Measurements from ENCODE around the gene RARRES2. TPM values are rescaled to one million over a fixed set of nuclear protein-coding genes. Genes with fewer than 3 reads are reported as not detected.

RARRES2 gene
- polyA plus RNA-seq, 2 of the 4 experiments (the other 2 are of a cell fraction), result not detected

GRCh38 chr7:150335774-150336112, 5.7 kb downstream of the RARRES2 start:
- CTCF ChIA-PET, result interaction anchor here (0.8 kb wide), 1 partner anchor 20 kb away, joined by 3 read pairs; no protein-coding TSS in a partner anchor
- Histone ChIP-seq H3K4me2 (no peak overlapping the region), H3K27ac (no peak overlapping the region), H3K4me1 (no peaks in the 10 kb centered on the region), H3K9me3 (no peaks in the 10 kb centered on the region), H3K4me3 (no peak overlapping the region)
- TF ChIP-seq POLR2AphosphoS2 (conservative IDR thresholded peaks at IDR 0.05; ENCODE audit: low read length) (no peak), KDM1A (IDR thresholded peaks at IDR 0.05; ENCODE audit: low read depth) (no peak), EHF (CRISPR knock-in tag; IDR thresholded peaks at IDR 0.05) (no peak), CHD2 (IDR thresholded peaks at IDR 0.05; ENCODE audit: low read length, partially characterized antibody) (no peak)
- 67% methylated on average over 6 of the region's 6 CpGs for WGBS (ENCODE audit: missing lambda C conversion rate)
- ATAC-seq (no peak), FAIRE-seq (no peak), DNase-seq (ENCODE audit: low read depth in 1 of 2, low spot score in 1 of 2) (no peak)
- POLR2A ChIA-PET, result no interaction called here

GRCh38 chr7:150335108-150335773, 6.2 kb downstream of the RARRES2 start:
- no peak overlapping the region for H3K27ac ChIP-seq
- TF ChIP-seq JUN (IDR thresholded peaks at IDR 0.05) (no peak), USF2 (IDR thresholded peaks at IDR 0.05) (no peak), CEBPB (IDR thresholded peaks at IDR 0.05) (no peak), JUNB (IDR thresholded peaks at IDR 0.05) (no peak), POLR2A (IDR thresholded peaks at IDR 0.05; ENCODE audit: low read length) (no peak), MAFK (IDR thresholded peaks at IDR 0.05; ENCODE audit: partially characterized antibody) (no peak)
- H3K4me2 ChIP-seq, result no peak overlapping the region
- ATAC-seq, result no peak
- WGBS (ENCODE audit: missing lambda C conversion rate), result 71% methylated on average over 7 of the region's 7 CpGs
- ChIA-PET POLR2A (no interaction called here), CTCF (interaction anchor here (0.8 to 0.9 kb wide), 2 partner anchors 10 to 20 kb away, joined by 3 read pairs; no protein-coding TSS in a partner anchor)
- DNase-seq (ENCODE audit: low read depth in 1 of 2, low spot score in 1 of 2), result no peak
- no peaks in the 10 kb centered on the region for H3K9me3 ChIP-seq
- no peak overlapping the region for H3K4me3 ChIP-seq
- no peaks in the 10 kb centered on the region for H3K4me1 ChIP-seq
- FAIRE-seq, result no peak

GRCh38 chr7:150334108-150334507, 7.3 kb downstream of the RARRES2 start:
- POLR2A ChIA-PET, result no interaction called here
- CTCF ChIA-PET, result interaction anchor here (0.9 kb wide), 1 partner anchor 564 kb away, joined by 4 read pairs; no protein-coding TSS in a partner anchor
- no peak for FAIRE-seq
- Histone ChIP-seq H3K4me1 (no peaks in the 10 kb centered on the region), H3K4me2 (no peak overlapping the region), H3K4me3 (no peak overlapping the region), H3K9me3 (no peaks in the 10 kb centered on the region), H3K27ac (no peak overlapping the region)
- DNase-seq (ENCODE audit: low read depth in 1 of 2, low spot score in 1 of 2), result no peak
- TF ChIP-seq MAX (IDR thresholded peaks at IDR 0.05), result no peak
- TF ChIP-seq ESRRA (IDR thresholded peaks at IDR 0.05; ENCODE audit: borderline replicate concordance, low read length), result no peak
- no peak for TF ChIP-seq JUNB (IDR thresholded peaks at IDR 0.05)
- no peak for TF ChIP-seq CBX8 (IDR thresholded peaks at IDR 0.05)
- no peak for TF ChIP-seq FOSL2 (IDR thresholded peaks at IDR 0.05)
- no peak for TF ChIP-seq FOSL2 (CRISPR knock-in tag; IDR thresholded peaks at IDR 0.05)
- no peak for TF ChIP-seq RAD21 (conservative IDR thresholded peaks at IDR 0.05 in 1 of 2, IDR thresholded peaks at IDR 0.05 in 1 of 2)
- no peak for TF ChIP-seq NFE2L2 (conservative IDR thresholded peaks at IDR 0.05; ENCODE audit: low read length)
- WGBS (ENCODE audit: missing lambda C conversion rate), result 44% methylated on average over 8 of the region's 8 CpGs
- no peak for ATAC-seq

GRCh38 chr7:150333659-150334058, 7.8 kb downstream of the RARRES2 start:
- ATAC-seq (no peak), DNase-seq (ENCODE audit: low read depth in 1 of 2, low spot score in 1 of 2) (no peak), FAIRE-seq (no peak)
- 82% methylated on average over 9 of the region's 10 CpGs for WGBS (ENCODE audit: missing lambda C conversion rate)
- no peak overlapping the region for H3K4me3 ChIP-seq
- no peak overlapping the region for H3K27ac ChIP-seq
- H3K4me2 ChIP-seq, result no peak overlapping the region
- ChIA-PET POLR2A (no interaction called here), CTCF (no interaction called here)
- TF ChIP-seq CHD4 (IDR thresholded peaks at IDR 0.05; ENCODE audit: borderline replicate concordance) (no peak), MYC (IDR thresholded peaks at IDR 0.05; ENCODE audit: borderline replicate concordance, low read length) (no peak), ZC3H11A (IDR thresholded peaks at IDR 0.05) (no peak), E2F6 (IDR thresholded peaks at IDR 0.05; ENCODE audit: borderline replicate concordance, low read depth) (no peak), ESRRA (IDR thresholded peaks at IDR 0.05; ENCODE audit: borderline replicate concordance, low read length) (no peak), GATA3 (IDR thresholded peaks at IDR 0.05; ENCODE audit: borderline replicate concordance) (no peak), HOXA7 (CRISPR knock-in tag; IDR thresholded peaks at IDR 0.05) (no peak), CBX8 (IDR thresholded peaks at IDR 0.05) (no peak), RFX5 (IDR thresholded peaks at IDR 0.05) (no peak), EHMT2 (IDR thresholded peaks at IDR 0.05; ENCODE audit: low read depth) (no peak), TP53 (CRISPR knock-in tag; IDR thresholded peaks at IDR 0.05) (no peak)
- no peaks in the 10 kb centered on the region for H3K4me1 ChIP-seq
- no peaks in the 10 kb centered on the region for H3K9me3 ChIP-seq

Data from A549 (cell line).